Epithelial cell of proximal tubule (primary cell): ENCODE results near the gene ING2. TPM values are rescaled to one million over a fixed set of nuclear protein-coding genes. Genes with fewer than 3 reads are reported as not detected.
"Not testable (repeated sequence)": the region's sequence is repeated elsewhere in the genome, so short reads cannot be mapped to it uniquely, and the experiment has no call there.

Experiments used
- DNase-seq: peaks from one replicate; pipeline ENCODE4 v3.0.0-alpha.2; 2011; ENCODE audit warnings: low read depth
- H3K4me3 ChIP-seq: 2 replicates; pipeline ENCODE4 v1.5.1; 2011; ENCODE audit warnings: low read depth, mild to moderate bottlenecking, low read length
- CTCF ChIP-seq: conservative IDR thresholded peaks from 2 replicates; pipeline ENCODE4 v1.5.1; 2012; ENCODE audit warnings: low read depth, mild to moderate bottlenecking, low read length
- total RNA-seq: library from RNA; depleted of rRNA; stranded (reverse); fragments of >200 nt; gene quantifications from 2 replicates; pipeline ENCODE4 v1.2.3, GENCODE V29; 2015

ING2 gene
- total RNA-seq, 1 donor from 2014 or later: 32.4 TPM

- no peak for DNase-seq
- no peak overlapping the region for H3K4me3 ChIP-seq
- TF ChIP-seq CTCF: no peak
These were observed 35.6 kb upstream of the ING2 start for GRCh38 chr4:183469285-183469684.

GRCh38 chr4:183469936-183470335 lies 34.9 kb upstream of the ING2 start:
- no peak for TF ChIP-seq CTCF
- H3K4me3 ChIP-seq: no peak overlapping the region
- no peak for DNase-seq

GRCh38 chr4:183470821-183471220 lies 34.0 kb upstream of the ING2 start:
- H3K4me3 ChIP-seq: no peak overlapping the region
- DNase-seq: no peak
- TF ChIP-seq CTCF: no peak

- H3K4me3 ChIP-seq: no peak overlapping the region
- DNase-seq: no peak
- TF ChIP-seq CTCF: peak; percentile 90
These were observed 32.7 kb upstream of the ING2 start for GRCh38 chr4:183471946-183472708.

GRCh38 chr4:183478123-183478522 lies 26.7 kb upstream of the ING2 start:
- H3K4me3 ChIP-seq: no peak overlapping the region
- DNase-seq: no peak
- TF ChIP-seq CTCF: no peak

GRCh38 chr4:183478926-183479325 lies 25.9 kb upstream of the ING2 start:
- H3K4me3 ChIP-seq: no peak overlapping the region
- no peak for TF ChIP-seq CTCF
- DNase-seq: no peak

GRCh38 chr4:183482515-183483095 lies 22.3 kb upstream of the ING2 start:
- H3K4me3 ChIP-seq, DNase-seq: not testable (repeated sequence)
